ENCODE data around the gene ABCC8. TPM values are rescaled to one million over a fixed set of nuclear protein-coding genes. Genes with fewer than 3 reads are reported as not detected.

The ABCC8 gene
- total and polyA plus RNA-seq, 9 of the 15 experiments (the other 6 are each of a cell fraction or from before 2014, with no cell fraction given): not detected

GRCh38 chr11:17369684-17370243, 106.9 kb downstream of the ABCC8 start:
- TF ChIP-seq FOXP4 (CRISPR knock-in tag; IDR thresholded peaks at IDR 0.05; ENCODE audit: borderline replicate concordance) (no peak), KDM4B (IDR thresholded peaks at IDR 0.05; ENCODE audit: borderline replicate concordance in 2 of 2, low read depth in 1 of 2) (no peak), ZC3H11A (IDR thresholded peaks at IDR 0.05; ENCODE audit: low read depth, low read length) (no peak), THRAP3 (IDR thresholded peaks at IDR 0.05; ENCODE audit: borderline replicate concordance) (no peak), ZNF384 (IDR thresholded peaks at IDR 0.05; ENCODE audit: low read depth, low read length) (no peak), CBX1 (IDR thresholded peaks at IDR 0.05; ENCODE audit: low read depth) (0 out of 2 replicates have a peak, but pooled peaks have one; percentile 29), CBX3 (IDR thresholded peaks at IDR 0.05; ENCODE audit: borderline replicate concordance in 1 of 2, low read length in 2 of 2) (peak in 1 of 2 experiments; percentile 78; a peak in 2 of 3 replicates), CBX5 (IDR thresholded peaks at IDR 0.05; ENCODE audit: borderline replicate concordance, low read depth) (peak; percentile 45; the same call in 1 of the 2 replicates), USF1 (CRISPR knock-in tag; IDR thresholded peaks at IDR 0.05) (no peak), ZNF280A (IDR thresholded peaks at IDR 0.05; ENCODE audit: low read depth, partially characterized antibody) (peak; percentile 31), ZFP36 (IDR thresholded peaks at IDR 0.05; ENCODE audit: low read depth, low read length, partially characterized antibody) (peak; percentile 84), MXI1 (IDR thresholded peaks at IDR 0.05; ENCODE audit: low read depth, low read length) (no peak), NFXL1 (CRISPR knock-in tag; IDR thresholded peaks at IDR 0.05) (no peak)
- Histone ChIP-seq H3K27ac (ENCODE audit: extremely low read depth, low read depth, low read length) (no peak overlapping the region), H3K4me2 (ENCODE audit: insufficient read depth, low read length) (no peak overlapping the region), H3K9me1 (ENCODE audit: control insufficient read depth, insufficient read depth, low read length) (no peaks in the 10 kb centered on the region), H2AFZ (ENCODE audit: low read depth, low read length) (no peak overlapping the region), H3K4me1 (replicated peaks in 1 of 2; ENCODE audit: control insufficient read depth in 2 of 2, insufficient read depth in 2 of 2, low read length in 2 of 2) (no peaks in the 10 kb centered on the region), H3K36me3 (ENCODE audit: control insufficient read depth, insufficient read depth, low read length) (peaks cover 100% of the 10 kb centered on the region), H3K4me3 (no peak overlapping the region), H3K27me3 (ENCODE audit: control insufficient read depth in 2 of 2, insufficient read depth in 2 of 2, low read length in 2 of 2) (no peaks in the 10 kb centered on the region), H3K79me2 (ENCODE audit: control insufficient read depth, insufficient read depth, low read length) (peaks cover 9% of the 10 kb centered on the region; the same call in 2 of the 3 replicates), H3K9me3 (replicated peaks; ENCODE audit: control insufficient read depth, insufficient read depth, low read depth, low read length) (peaks cover 33% of the 10 kb centered on the region), H3K9ac (ENCODE audit: insufficient read depth in 1 of 2, low read depth in 2 of 2, low read length in 2 of 2) (no peak overlapping the region), H4K20me1 (replicated peaks; ENCODE audit: control insufficient read depth, insufficient read depth, low read length) (no peaks in the 10 kb centered on the region)
- no TSS peak for BruUV-seq (replicated peaks)
- POLR2A ChIA-PET: interaction anchor here (1.1 kb wide), 1 partner anchor 13 kb away, joined by 3 read pairs; no protein-coding TSS in a partner anchor
- 97% methylated on average over 2 of the region's 2 CpGs for WGBS (ENCODE audit: insufficient coverage, low coverage, missing lambda C conversion rate)
- ATAC-seq (no peak; the same call in 2 of the 3 replicates), DNase-seq (ENCODE audit: extremely low read depth in 1 of 4, low spot score in 3 of 4) (no peak), FAIRE-seq (no peak)
- in situ Hi-C loops (cut with MboI) (no loop called here), intact Hi-C loops (cut with micrococcal nuclease) (no loop called here)
- CTCF ChIA-PET (ENCODE audit: low intra/inter-chr PET ratio): no interaction called here
